Ammon's horn (tissue), 1 donor: Measurements from ENCODE around the gene DYNLT5.
"Not testable (repeated sequence)": the region's sequence is repeated elsewhere in the genome, so short reads cannot be mapped to it uniquely, and the experiment has no call there.

Experiments
- DNase-seq: peaks from one replicate; pipeline ENCODE4 v3.0.0-alpha.2; 2016; ENCODE audit warnings: low spot score

Gene DYNLT5

GRCh38 chr1:66750577-66750976, 1.7 kb upstream of the DYNLT5 start:
- no peak for DNase-seq

- DNase-seq: no peak
Measured at GRCh38 chr1:66751160-66751559, 1.1 kb upstream of the DYNLT5 start.

GRCh38 chr1:66752671-66753371, 562 bp downstream of the DYNLT5 start:
- DNase-seq: no peak

- DNase-seq: no peak
Measured at GRCh38 chr1:66757722-66758240, 5.5 kb downstream of the DYNLT5 start.

- peak; percentile 39 for DNase-seq
Measured at GRCh38 chr1:66758241-66758755, 6.0 kb downstream of the DYNLT5 start.

DNA sequence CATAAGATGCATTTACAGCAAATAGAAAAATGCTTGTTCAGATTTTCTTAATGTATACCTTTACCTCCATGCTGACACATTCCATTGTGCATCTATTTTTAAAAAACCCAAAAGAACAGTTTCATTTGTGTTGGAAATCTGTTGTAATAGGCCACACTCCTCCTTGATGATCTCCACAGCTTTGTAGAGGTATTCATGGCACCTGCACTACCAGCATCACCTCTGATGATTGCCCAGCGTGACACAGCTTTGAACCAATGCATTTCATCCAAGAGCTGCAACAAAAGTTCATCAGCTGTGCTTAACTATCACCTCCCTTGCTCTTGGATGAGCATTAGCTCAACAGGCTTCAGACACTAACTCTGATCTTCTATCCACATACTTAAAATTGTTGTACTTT, 8.2 kb downstream of the DYNLT5 start:
- no peak for DNase-seq

DNA sequence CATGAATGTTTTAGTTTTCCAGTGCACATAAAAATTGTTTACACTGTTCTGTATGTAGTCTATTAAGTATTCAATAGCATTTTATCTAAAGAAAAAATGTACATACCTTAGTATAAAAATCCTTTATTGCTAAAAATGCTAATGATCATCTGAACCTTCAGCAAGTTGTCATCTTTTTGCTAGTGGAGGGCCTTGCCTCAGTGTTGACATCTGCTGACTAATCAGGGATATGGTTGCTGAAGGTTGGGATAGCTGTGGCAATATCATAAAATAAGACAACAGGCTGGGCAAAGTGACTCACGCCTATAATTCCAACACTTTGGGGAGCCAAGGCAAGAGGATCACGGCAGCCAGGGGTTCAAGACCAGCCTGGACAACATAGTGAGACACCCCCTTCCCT, 9.0 kb downstream of the DYNLT5 start:
- no peak for DNase-seq

DNA sequence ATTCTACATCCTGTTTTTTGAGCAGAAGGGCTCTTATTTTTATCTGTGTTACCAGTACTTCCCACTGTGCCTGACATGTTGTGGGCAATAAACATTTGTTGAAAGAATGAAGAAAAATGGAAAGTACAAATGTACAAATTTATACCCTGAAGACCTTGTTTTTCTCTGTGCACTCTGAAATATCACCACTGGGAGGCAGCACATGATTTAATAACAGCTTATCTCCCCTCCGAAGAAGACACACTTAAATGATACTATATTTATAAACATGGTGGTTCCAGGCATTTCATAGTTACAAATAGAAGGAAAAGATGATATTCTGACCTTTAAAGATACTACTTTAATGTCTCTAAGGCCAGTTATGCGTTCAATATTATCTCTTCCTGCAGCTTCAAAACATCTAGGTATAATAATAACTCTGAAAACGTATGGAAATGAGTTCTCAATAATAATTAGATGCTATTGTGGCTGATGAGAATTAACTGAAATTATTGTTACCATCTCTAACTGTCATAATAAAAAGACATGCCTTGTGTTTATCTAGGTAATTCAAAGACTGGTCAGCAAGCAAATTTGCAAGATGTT, 12.8 kb downstream of the DYNLT5 start:
- peak; percentile 70 for DNase-seq

GRCh38 chr1:66767626-66768025, 15.4 kb downstream of the DYNLT5 start:
- no peak for DNase-seq

DNA sequence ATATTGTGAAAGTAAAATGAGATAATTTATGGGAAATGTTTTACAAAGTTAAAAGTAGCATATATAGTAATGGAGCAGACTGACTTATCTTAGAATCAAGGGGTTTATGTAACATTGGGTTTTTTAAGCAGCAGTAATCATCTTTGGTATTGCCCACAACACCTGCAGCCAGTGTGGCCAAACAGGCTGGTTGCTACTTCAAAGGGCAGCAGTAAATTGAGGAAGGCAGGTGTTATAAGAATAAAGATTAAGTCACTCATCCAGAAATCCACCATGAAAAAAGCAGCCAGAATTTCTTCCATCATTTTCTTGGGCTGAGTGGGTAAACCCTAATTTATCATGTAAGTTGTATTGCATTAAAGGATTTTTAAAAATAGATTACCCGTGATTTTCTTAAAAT, 16.7 kb downstream of the DYNLT5 start:
- no peak for DNase-seq

DNA sequence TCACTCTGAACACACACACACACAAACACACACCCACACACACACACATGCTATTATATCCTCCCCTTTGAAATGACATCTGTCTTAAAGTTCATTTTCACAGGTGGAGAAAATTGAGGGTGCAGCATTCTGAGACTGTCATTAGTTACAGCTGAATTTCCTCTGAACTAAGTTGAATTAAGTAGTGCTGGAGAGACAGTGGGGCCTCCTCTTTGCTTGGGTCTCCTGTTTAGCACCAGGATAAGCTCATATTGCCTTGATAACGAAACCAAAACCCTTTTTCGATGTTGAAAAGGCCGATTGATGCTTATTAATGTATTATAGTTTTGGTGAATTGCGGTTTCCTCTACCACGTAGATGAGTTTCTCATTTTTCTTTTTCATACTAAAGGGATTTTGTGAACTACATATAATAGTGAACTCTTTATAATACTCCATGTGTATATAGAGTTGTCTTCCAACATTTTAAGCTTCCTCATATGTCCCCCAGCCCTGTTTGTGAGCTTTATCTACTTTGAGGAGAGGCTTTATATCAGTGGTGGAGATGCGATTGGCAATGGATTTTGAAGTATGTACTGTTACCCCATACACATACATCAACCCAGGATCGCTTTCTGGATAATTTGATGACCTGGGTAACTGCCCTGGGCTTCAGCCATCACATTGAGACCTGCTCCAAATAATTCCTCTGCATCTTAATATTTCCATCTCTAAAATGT, 17.4 kb downstream of the DYNLT5 start:
- no peak for DNase-seq

DNA sequence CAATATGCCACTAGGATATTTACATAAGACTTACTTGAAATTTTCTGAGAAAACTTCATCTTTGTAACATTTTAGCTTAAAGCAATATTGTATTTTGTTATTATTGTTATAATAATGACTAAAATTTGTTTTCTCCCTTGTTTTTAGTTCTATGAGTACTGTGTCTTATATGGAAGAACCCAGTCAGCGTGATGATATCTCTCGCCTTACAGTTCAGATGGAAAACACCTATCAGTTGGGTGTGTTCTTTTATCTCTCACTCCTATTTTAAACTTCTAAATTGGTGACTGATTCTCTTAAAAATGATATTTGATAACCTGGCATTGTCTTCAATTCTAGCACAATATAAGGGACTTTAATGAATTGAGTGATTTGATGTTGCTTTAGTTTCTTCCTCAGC, 18.0 kb downstream of the DYNLT5 start:
- DNase-seq: no peak

DNA sequence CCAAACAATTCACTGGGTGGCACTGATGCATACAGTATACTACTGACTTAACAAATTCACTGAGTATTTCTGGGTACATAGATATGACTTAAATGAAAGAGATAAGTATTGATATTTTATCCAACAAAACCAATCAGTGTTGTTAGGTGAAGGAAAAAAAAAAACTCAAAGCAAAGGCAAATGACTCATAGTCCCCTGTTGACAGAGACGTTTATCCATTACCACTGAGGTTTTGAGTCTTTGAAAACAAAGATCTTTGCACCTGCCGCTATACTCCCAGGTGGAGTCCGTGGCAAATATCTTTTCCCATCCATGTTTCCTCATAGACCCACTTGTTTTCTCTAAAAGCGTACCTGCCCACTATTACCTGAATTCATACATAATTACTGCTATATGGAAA, 18.4 kb downstream of the DYNLT5 start:
- DNase-seq: no peak

- DNase-seq: no peak
Measured at GRCh38 chr1:66773227-66773626, 21.0 kb downstream of the DYNLT5 start.

DNA sequence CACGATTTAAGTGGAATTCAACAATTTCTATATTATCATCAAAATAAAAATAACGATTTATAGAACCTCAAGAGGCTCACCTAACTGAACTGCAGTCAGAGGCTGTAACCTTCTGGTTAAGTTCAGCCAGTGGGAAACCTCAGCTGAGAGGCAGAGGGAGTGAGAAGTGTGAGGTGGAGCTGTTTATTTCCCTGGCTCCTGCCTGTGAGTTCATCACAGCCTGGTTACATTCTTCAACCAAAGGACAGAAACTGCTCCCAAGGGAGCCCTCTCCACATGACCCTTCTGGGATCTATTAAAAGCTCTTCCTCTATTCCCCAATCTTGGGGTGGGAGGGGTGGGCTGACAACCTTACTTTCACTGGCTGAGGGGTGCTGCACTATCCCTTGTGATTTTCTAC, 22.2 kb downstream of the DYNLT5 start:
- DNase-seq: no peak

DNA sequence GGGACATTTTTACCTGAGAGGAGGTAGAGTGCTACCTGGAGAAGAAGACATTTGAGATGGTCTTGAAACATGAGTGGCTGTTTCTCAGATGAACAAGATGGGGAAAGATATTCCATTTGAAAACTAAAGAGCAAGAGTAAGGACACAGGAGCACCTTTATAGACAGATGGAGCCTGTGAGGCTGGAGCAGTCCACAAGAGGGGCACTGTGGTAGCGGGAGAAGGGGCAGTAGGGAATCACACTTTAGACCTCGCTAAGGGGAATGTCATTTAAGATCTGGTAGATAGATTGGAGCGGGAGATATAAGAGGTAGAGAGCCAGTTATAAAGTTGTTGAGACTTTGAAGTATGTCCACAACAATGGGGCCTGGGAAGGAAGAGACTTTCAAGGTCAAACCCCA, 23.4 kb downstream of the DYNLT5 start:
- no peak for DNase-seq

DNA sequence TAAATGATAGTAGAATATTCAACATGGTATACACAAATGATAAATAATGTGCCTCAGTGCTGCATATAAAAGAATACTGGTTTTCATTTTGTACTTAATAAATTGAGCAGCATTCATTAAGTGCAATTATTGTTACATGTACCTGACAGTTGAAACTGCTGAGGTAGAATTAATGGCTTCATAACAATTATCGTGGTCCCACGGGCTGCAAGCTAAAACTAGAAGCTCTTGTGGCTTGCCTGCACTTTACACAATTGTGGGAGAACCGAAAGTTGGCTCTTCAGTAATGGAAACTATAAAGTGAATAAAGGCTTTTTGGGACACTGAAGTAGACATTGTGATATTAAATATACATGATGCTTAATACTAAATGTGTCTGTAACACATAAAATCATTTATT, 25.6 kb downstream of the DYNLT5 start:
- no peak for DNase-seq

DNA sequence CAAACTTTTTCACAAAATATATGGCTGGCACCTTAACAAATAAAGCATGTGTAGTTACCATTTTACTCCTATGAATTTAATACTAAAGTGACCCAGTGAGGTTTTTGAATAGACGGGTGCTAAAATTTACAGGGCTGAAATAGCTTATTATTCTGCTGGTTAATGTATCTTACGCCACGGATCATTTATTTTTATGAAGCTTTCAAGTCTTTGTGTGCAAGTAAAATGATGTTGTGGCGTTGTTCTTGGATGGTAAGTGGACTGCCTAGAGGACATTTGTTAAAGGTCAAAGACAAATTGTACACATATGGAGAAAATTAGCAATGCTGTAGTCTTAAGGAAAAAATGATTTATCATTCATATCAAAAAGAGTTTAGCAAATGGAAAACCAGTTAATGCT, 26.0 kb downstream of the DYNLT5 start:
- DNase-seq: no peak

GRCh38 chr1:66778969-66779368, 26.7 kb downstream of the DYNLT5 start:
- DNase-seq: no peak

- no peak for DNase-seq
Measured at GRCh38 chr1:66779475-66780078, 27.3 kb downstream of the DYNLT5 start.

DNA sequence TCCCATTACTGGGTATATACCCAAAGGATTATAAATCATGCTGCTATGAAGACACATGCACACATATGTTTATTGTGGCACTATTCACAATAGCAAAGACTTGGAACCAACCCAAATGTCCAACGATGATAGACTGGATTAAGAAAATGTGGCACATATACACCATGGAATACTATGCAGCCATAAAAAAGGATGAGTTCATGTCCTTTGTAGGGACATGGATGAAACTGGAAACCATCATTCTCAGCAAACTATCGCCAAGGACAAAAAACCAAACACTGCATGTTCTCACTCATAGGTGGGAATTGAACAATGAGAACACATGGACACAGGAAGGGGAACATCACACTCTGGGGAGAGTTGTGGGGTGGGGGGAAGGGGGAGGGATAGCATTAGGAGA, 33.5 kb downstream of the DYNLT5 start:
- not testable (repeated sequence) for DNase-seq

- no peak for DNase-seq
Measured at GRCh38 chr1:66787641-66788040, 35.4 kb downstream of the DYNLT5 start.
